ENCODE data around the gene COA5.

Gene COA5

DNA sequence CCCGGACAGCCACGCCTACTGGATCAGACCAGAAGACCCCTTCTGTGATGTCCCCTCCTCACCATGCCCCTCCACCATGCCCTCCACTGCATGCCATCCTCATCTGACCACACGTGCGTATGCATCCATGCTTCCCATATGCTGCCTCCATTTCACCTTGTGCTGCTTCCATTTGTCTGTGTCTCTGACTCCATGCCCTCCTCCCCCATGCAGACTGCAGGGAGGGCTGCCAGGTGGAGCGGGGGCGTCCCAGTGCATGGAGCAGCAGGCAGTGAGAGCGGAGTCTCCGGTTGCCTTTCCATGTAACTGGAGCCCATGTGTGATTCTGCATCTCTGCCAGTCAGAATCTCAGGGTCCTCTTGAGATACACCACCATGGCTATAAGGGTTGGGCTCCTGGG, 52.6 kb downstream of the COA5 start:
- DNase-seq (ENCODE audit: low spot score in 2 of 2) (no peak), ATAC-seq (no peak)
- Mint-ChIP-seq H3K4me3 (no peak overlapping the region), H3K36me3 (peaks cover 94% of the 10 kb centered on the region), H3K4me1 (peaks cover 72% of the 10 kb centered on the region), H3K9me3 (no peaks in the 10 kb centered on the region), H3K27ac (peak overlapping the region; percentile 90)

DNA sequence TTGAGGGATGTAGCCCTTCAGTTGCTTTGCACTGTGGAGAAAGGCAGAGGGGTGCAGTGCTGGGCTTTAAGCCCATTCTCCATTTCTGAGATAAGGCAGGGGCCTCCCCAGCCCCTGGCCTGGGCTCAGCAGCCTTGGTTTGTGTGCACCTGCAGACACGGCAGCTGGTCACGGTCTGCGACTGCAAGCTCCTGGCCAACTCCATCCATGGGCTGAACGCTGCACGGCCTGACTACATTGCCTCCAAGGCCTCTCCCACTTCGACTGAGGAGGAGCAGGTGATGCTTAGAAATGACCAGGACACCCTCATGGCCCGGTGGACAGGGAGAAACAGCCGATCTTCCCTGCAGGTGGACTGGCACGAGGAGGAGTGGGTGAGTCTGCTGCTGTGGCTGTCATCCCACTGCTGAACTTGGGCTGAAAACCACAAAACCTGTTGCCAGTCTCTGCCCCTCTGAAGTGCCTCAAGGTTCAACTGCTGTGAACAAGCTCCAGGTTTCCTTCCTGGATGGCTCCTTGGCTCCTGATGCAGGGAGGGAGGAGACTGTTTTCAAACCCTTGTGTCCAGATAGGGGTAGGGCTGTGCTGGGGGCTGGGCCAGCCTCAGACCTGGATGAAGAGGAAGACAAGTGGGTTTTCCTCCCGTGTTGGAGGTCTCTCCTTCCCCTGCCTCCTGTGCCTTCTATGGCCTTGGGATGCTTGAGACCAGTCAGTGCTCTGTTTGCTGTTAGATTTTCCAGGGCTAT, 54.0 kb downstream of the COA5 start:
- ATAC-seq (no peak), DNase-seq (ENCODE audit: low spot score in 2 of 2) (no peak)
- Mint-ChIP-seq H3K36me3 (peaks cover 83% of the 10 kb centered on the region), H3K27ac (peak overlapping the region; percentile 90), H3K4me1 (peaks cover 70% of the 10 kb centered on the region), H3K4me3 (no peak overlapping the region), H3K9me3 (no peaks in the 10 kb centered on the region)

DNA sequence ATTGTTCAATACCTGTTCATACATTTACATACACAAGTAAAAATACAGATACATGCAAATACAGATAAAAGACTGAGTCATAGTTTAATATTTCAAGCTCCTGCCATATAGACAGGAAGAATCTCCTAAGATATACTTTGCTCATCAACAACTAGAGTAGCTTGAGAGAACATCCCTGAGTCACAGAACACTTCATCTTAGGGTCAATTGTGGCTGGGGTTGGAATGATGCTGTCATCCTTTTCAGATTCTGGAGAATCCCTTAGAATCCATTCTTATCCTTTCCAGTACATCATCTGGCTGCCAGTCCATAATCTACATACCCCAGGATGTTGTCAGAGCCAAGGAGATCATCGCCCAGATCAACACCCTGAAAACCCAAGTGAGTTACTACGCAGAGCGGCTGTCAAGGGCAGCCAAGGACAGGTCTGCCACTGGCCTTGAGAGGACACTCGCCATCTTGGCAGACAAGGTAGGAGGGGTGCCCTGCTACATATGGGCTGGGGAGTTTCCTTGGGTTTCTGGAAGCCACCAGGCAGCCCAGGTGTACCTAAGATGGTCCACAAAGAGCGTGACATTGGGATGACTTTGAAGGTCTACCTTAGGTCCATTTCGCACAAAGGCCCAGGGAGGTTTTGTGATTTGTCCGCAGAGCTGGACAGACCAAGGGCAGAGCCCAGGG, 55.7 kb downstream of the COA5 start:
- Mint-ChIP-seq H3K4me1 (peaks cover 69% of the 10 kb centered on the region), H3K27ac (peak overlapping the region; percentile 90), H3K36me3 (peaks cover 81% of the 10 kb centered on the region), H3K9me3 (no peaks in the 10 kb centered on the region), H3K4me3 (no peak overlapping the region)
- ATAC-seq (no peak), DNase-seq (ENCODE audit: low spot score in 2 of 2) (no peak)

DNA sequence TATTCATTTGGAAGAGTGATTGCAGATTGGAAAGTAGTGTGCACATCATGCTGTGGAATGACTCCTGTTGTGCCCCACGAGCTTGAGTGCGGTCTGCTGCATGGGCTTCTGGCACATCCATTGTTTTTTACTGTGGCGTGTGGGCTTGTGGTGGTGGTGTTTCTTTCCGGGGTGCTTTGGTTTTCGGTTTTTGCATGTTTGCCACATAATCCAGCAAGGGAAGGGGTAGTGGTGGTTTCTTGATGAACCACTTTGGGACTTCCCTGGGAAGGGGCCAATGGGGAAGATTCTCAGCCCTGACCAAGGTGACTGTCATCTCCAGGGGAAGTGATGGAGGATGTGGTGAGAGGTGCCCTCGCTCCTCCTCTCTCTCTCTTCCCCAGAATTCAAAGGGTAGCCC, 57.0 kb downstream of the COA5 start:
- Mint-ChIP-seq H3K27ac (peak overlapping the region; percentile 90), H3K9me3 (no peaks in the 10 kb centered on the region), H3K4me1 (peaks cover 75% of the 10 kb centered on the region), H3K4me3 (peak overlapping the region; percentile 19), H3K36me3 (peaks cover 82% of the 10 kb centered on the region)
- peak; percentile 75 for ATAC-seq
- peak; percentile 19 to 73 for DNase-seq (ENCODE audit: low spot score in 2 of 2)

DNA sequence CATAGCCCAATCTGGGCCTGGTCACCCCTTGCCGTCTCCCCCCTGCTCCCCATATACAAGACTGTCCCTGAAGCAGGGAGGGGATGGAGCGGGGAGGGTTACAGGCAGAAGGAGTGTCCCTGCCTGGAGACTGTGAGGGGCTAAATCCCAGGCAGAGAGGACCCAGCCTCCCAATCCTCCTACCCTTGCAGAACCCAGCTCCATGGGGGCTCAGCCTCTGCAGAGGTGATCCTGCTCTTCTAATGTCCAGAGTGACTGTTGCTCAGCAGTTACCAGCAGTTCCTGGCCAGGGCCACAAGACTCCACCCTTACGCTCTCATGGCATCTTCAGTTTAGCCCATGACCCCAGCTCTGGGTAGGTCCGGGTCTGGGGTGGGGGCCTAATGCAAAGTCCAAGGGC, 58.1 kb downstream of the COA5 start:
- H3K36me3 Mint-ChIP-seq: peaks cover 82% of the 10 kb centered on the region
- ATAC-seq (no peak), DNase-seq (ENCODE audit: low spot score in 2 of 2) (no peak)
- peak overlapping the region; percentile 90 for H3K27ac Mint-ChIP-seq
- H3K4me3 Mint-ChIP-seq: no peak overlapping the region
- peaks cover 66% of the 10 kb centered on the region for H3K4me1 Mint-ChIP-seq
- H3K9me3 Mint-ChIP-seq: no peaks in the 10 kb centered on the region

All from stimulated activated effector memory CD8-positive, alpha-beta T cell treated with anti-CD3 and anti-CD28 coated beads, Interleukin-12 subunit alpha, Interleukin-12 subunit beta, amount 100 ng/mL, for 72 hours (primary cell).